Endothelial cell of umbilical vein (primary cell): ENCODE data around the gene ANKS1B. TPM values are rescaled to one million over a fixed set of nuclear protein-coding genes. Genes with fewer than 3 reads are reported as not detected.

ENCODE experiments used
- BruUV-seq: library from RNA; stranded (reverse); fragments of 400-500 nt; replicated peaks from 2 replicates; lab custom pipeline; 2021; lab: Mats Ljungman, UMichigan
- CTCF ChIA-PET: fragments of 300-600, 350-600 bp; sonication (Branson Sonifier 250); formaldehyde crosslinking; loops from one replicate; lab custom pipeline; 2021; ENCODE audit warnings: antibody characterized with exemption, inconsistent platforms; lab: Charles Lee
- POLR2A ChIA-PET: fragments of 300-600, 350-600 bp; sonication (Branson Sonifier 250); formaldehyde crosslinking; loops from one replicate; lab custom pipeline; 2021; ENCODE audit warnings: antibody characterized with exemption, inconsistent platforms; lab: Charles Lee
- DNase-seq: peaks from one replicate; pipeline ENCODE4 v3.0.0-alpha.2; 2011; ENCODE audit warnings: low read depth, low spot score
- FAIRE-seq: peaks from 2 replicates; lab custom pipeline; 2011; peaks lifted over from hg19 to GRCh38; lab: Jason Lieb, UNC
- H2AFZ ChIP-seq: 2 replicates; pipeline ENCODE4 v1.6.0; 2012; ENCODE audit warnings: low read depth, low read length, control low read depth, inconsistent platforms
- H3K27ac ChIP-seq: 2 replicates; pipeline ENCODE4 v1.5.1; 2011; ENCODE audit warnings: low read depth, mild to moderate bottlenecking, control low read depth, low read length, moderate library complexity; ENCODE audit not compliant: insufficient read depth
- H3K27me3 ChIP-seq, 2 experiments: 2 replicates each; pipeline versions ENCODE4 v1.6.0 to v1.6.1; 2011; ENCODE audit warnings: low read length in 2 of 2, mixed read lengths in 1 of 2; ENCODE audit not compliant: control insufficient read depth in 2 of 2, insufficient read depth in 2 of 2
- H3K36me3 ChIP-seq, 2 experiments: 2 replicates in 1 of 2; 3 replicates in 1 of 2; pipeline ENCODE4 v1.5.1; 2011; ENCODE audit warnings: low read length in 2 of 2, mild to moderate bottlenecking in 1 of 2, moderate library complexity in 1 of 2; ENCODE audit not compliant: control insufficient read depth in 2 of 2, insufficient read depth in 2 of 2; ENCODE audit errors: extremely low read depth in 1 of 2
- H3K4me1 ChIP-seq: 3 replicates; pipeline ENCODE4 v1.5.1; 2011; ENCODE audit warnings: mild to moderate bottlenecking, low read length; ENCODE audit not compliant: control insufficient read depth, insufficient read depth; ENCODE audit errors: extremely low read depth
- H3K4me2 ChIP-seq: 2 replicates; pipeline ENCODE4 v1.6.1; 2011; ENCODE audit warnings: low read length, control low read depth, mixed read lengths; ENCODE audit not compliant: insufficient read depth
- H3K4me3 ChIP-seq, 3 experiments: fragments of 200-600 bp in 1 of 3; sonication (generic), shearing (Covaris generic) in 1 of 3; replicated peaks in 1 of 3; 2 replicates each; pipeline ENCODE4 v1.5.1; 2011 to 2016; ENCODE audit warnings: control low read depth in 3 of 3, low read length in 3 of 3, mild to moderate bottlenecking in 2 of 3, inconsistent platforms in 1 of 3, low read depth in 1 of 3, moderate library complexity in 1 of 3; ENCODE audit not compliant: insufficient read depth in 1 of 3
- H3K79me2 ChIP-seq: 2 replicates; pipeline ENCODE4 v1.6.0; 2012; ENCODE audit warnings: low read length, inconsistent platforms; ENCODE audit not compliant: control insufficient read depth, insufficient read depth
- H3K9ac ChIP-seq: replicated peaks from 2 replicates; pipeline ENCODE3; 2011; ENCODE audit warnings: low read length, control low read depth; ENCODE audit not compliant: insufficient read depth; ENCODE audit errors: extremely low read depth
- H3K9me1 ChIP-seq: replicated peaks from 3 replicates; pipeline ENCODE4 v1.6.0; 2011; ENCODE audit warnings: mild to moderate bottlenecking, low read length; ENCODE audit not compliant: control insufficient read depth, insufficient read depth; ENCODE audit errors: extremely low read depth
- H3K9me3 ChIP-seq: replicated peaks from 2 replicates; pipeline ENCODE4 v1.5.1; 2012; ENCODE audit warnings: low read length, inconsistent platforms; ENCODE audit not compliant: control insufficient read depth, insufficient read depth
- H4K20me1 ChIP-seq: replicated peaks from 2 replicates; pipeline ENCODE3; 2011; ENCODE audit warnings: mild to moderate bottlenecking, low read length; ENCODE audit not compliant: control insufficient read depth, insufficient read depth; ENCODE audit errors: extremely low read depth
- CTCF ChIP-seq, 2 donors: IDR thresholded peaks; 1 replicate in 1 of 2; 2 replicates in 1 of 2; pipeline ENCODE4 v1.5.1; 2011; ENCODE audit warnings: low read length in 2 of 2, mild to moderate bottlenecking in 2 of 2, moderate library complexity in 2 of 2, control low read depth in 1 of 2, inconsistent platforms in 1 of 2, low read depth in 1 of 2; ENCODE audit not compliant: insufficient read depth in 1 of 2; ENCODE audit errors: extremely low read depth in 1 of 2
- EZH2 ChIP-seq: IDR thresholded peaks from 2 replicates; pipeline ENCODE4 v1.6.1; 2012; ENCODE audit warnings: borderline replicate concordance, low read depth, mild to moderate bottlenecking, moderate library complexity, low read length, inconsistent platforms; ENCODE audit not compliant: severe bottlenecking
- FOS ChIP-seq: IDR thresholded peaks from 2 replicates; pipeline ENCODE4 v1.6.1; 2011; ENCODE audit warnings: mild to moderate bottlenecking, low read length, moderate library complexity, borderline replicate concordance; ENCODE audit not compliant: insufficient read depth
- GATA2 ChIP-seq: IDR thresholded peaks from 2 replicates; pipeline ENCODE4 v1.7.0; 2011; ENCODE audit warnings: low read depth, mild to moderate bottlenecking, moderate library complexity, mixed read lengths, low read length; ENCODE audit not compliant: insufficient read length, insufficient read depth
- JUN ChIP-seq: IDR thresholded peaks from 2 replicates; pipeline ENCODE4 v1.6.1; 2011; ENCODE audit warnings: borderline replicate concordance, low read depth; ENCODE audit not compliant: insufficient read length, insufficient read depth
- MAX ChIP-seq: IDR thresholded peaks from 2 replicates; pipeline ENCODE4 v1.6.1; 2011; ENCODE audit not compliant: insufficient read depth, insufficient read length
- MYC ChIP-seq: IDR thresholded peaks from one replicate; pipeline ENCODE4 v1.6.1; 2011; ENCODE audit warnings: mild to moderate bottlenecking, low read depth, low read length
- POLR2A ChIP-seq: IDR thresholded peaks from 2 replicates; pipeline ENCODE4 v1.6.1; 2012; ENCODE audit warnings: low read depth, mild to moderate bottlenecking, control low read depth, low read length
- POLR2AphosphoS5 ChIP-seq: IDR thresholded peaks from 2 replicates; pipeline ENCODE4 v1.6.1; 2012; ENCODE audit warnings: low read depth, mild to moderate bottlenecking, control low read depth, low read length, moderate library complexity; ENCODE audit not compliant: insufficient read depth
- dilution Hi-C: fragments of 300-500 bp; cut with MboI; formaldehyde crosslinking; loops from one replicate; pipeline ENCODE4 v1.15.0; 2019; ENCODE audit warnings: low sequenced_read_pairs; ENCODE audit not compliant: extremely low pct_ligation_motif_present
- intact Hi-C: fragments of 100-400 bp; cut with micrococcal nuclease; formaldehyde crosslinking; loops from one replicate; pipeline ENCODE4 v1.10.0; 2022
- polyA plus RNA-seq, 4 experiments: library from polyadenylated mRNA; depleted of rRNA in 3 of 4; stranded (reverse) in 3 of 4; unstranded in 1 of 4; fragments of >200 nt; gene quantifications; 2 replicates each; pipeline versions ENCODE4 v1.2.1 to v1.2.3, GENCODE V29; 2011 to 2012; ENCODE audit warnings: missing spikeins in 1 of 4
- total RNA-seq: library from RNA; stranded (reverse); gene quantifications from 2 replicates; pipeline ENCODE4 v1.2.3, GENCODE V29; 2021

ANKS1B gene
- total and polyA plus RNA-seq, 2 donors (not counting 3 experiments of a cell fraction or from before 2014, with no cell fraction given) = 0.15 to 0.38 TPM

GRCh38 chr12:98741196-98741555, 1243.6 kb downstream of the ANKS1B start:
- TF ChIP-seq FOS = no peak
- no peaks in the 10 kb centered on the region for H3K36me3 ChIP-seq
- H3K79me2 ChIP-seq = no peaks in the 10 kb centered on the region
- H3K9me3 ChIP-seq = no peaks in the 10 kb centered on the region
- BruUV-seq = no TSS peak
- no peak for DNase-seq
- peaks cover 3 to 4% of the 10 kb centered on the region in 2 experiments for H3K27me3 ChIP-seq
- no peak overlapping the region for H3K27ac ChIP-seq
- no peak overlapping the region for H3K9ac ChIP-seq
- H2AFZ ChIP-seq = no peak overlapping the region
- intact Hi-C loops (no loop called here), dilution Hi-C loops (no loop called here)
- H3K4me1 ChIP-seq = peaks cover 14% of the 10 kb centered on the region
- no peak overlapping the region for H3K4me2 ChIP-seq
- no peaks in the 10 kb centered on the region for H3K9me1 ChIP-seq
- FAIRE-seq = no peak
- no peak overlapping the region for H3K4me3 ChIP-seq
- ChIA-PET CTCF (interaction anchor here (1.4 to 4.7 kb wide), 6 partner anchors 9 to 174 kb away, joined by 4 to 46 read pairs (median 9); no protein-coding TSS in a partner anchor), POLR2A (no interaction called here)
- H4K20me1 ChIP-seq = no peaks in the 10 kb centered on the region

GRCh38 chr12:98740751-98741150, 1244.0 kb downstream of the ANKS1B start:
- no peak overlapping the region for H3K27ac ChIP-seq
- H3K9ac ChIP-seq = no peak overlapping the region
- H3K79me2 ChIP-seq = no peaks in the 10 kb centered on the region
- H3K36me3 ChIP-seq = no peaks in the 10 kb centered on the region
- TF ChIP-seq MYC = no peak
- TF ChIP-seq POLR2A = no peak
- no peak for TF ChIP-seq CTCF (IDR thresholded peaks at IDR 0.05; ENCODE audit: extremely low read depth in 1 of 2, insufficient read depth in 1 of 2, low read depth in 1 of 2, low read length in 2 of 2)
- TF ChIP-seq EZH2 = no peak
- TF ChIP-seq GATA2 = no peak
- TF ChIP-seq JUN = no peak
- no peak for TF ChIP-seq FOS
- TF ChIP-seq POLR2AphosphoS5 = no peak
- TF ChIP-seq MAX = no peak
- H3K4me3 ChIP-seq = no peak overlapping the region
- no peaks in the 10 kb centered on the region for H3K9me1 ChIP-seq
- H3K4me2 ChIP-seq = no peak overlapping the region
- dilution Hi-C loops (no loop called here), intact Hi-C loops (no loop called here)
- no peak for DNase-seq
- CTCF ChIA-PET = interaction anchor here (0.8 to 4.7 kb wide), 5 partner anchors 9 to 174 kb away, joined by 3 to 46 read pairs (median 6); no protein-coding TSS in a partner anchor
- no peaks in the 10 kb centered on the region for H3K9me3 ChIP-seq
- no peak for FAIRE-seq
- POLR2A ChIA-PET = no interaction called here
- no peaks in the 10 kb centered on the region for H4K20me1 ChIP-seq
- BruUV-seq = no TSS peak
- H3K27me3 ChIP-seq = peaks cover 0 to 1% of the 10 kb centered on the region in 2 experiments
- no peak overlapping the region for H2AFZ ChIP-seq
- peaks cover 11% of the 10 kb centered on the region for H3K4me1 ChIP-seq
